Endothelial cell of umbilical vein (primary cell): ENCODE measurements around the gene ATXN7L1. TPM values are rescaled to one million over a fixed set of nuclear protein-coding genes. Genes with fewer than 3 reads are reported as not detected.

Experiments used
- BruUV-seq: library from RNA; stranded (reverse); fragments of 400-500 nt; replicated peaks from 2 replicates; lab custom pipeline; 2021; lab: Mats Ljungman, UMichigan
- CTCF ChIA-PET: fragments of 300-600, 350-600 bp; sonication (Branson Sonifier 250); formaldehyde crosslinking; loops from one replicate; lab custom pipeline; 2021; ENCODE audit warnings: antibody characterized with exemption, inconsistent platforms; lab: Charles Lee
- POLR2A ChIA-PET: fragments of 300-600, 350-600 bp; sonication (Branson Sonifier 250); formaldehyde crosslinking; loops from one replicate; lab custom pipeline; 2021; ENCODE audit warnings: antibody characterized with exemption, inconsistent platforms; lab: Charles Lee
- DNase-seq: peaks from one replicate; pipeline ENCODE4 v3.0.0-alpha.2; 2011; ENCODE audit warnings: low read depth, low spot score
- FAIRE-seq: peaks from 2 replicates; lab custom pipeline; 2011; peaks lifted over from hg19 to GRCh38; lab: Jason Lieb, UNC
- H2AFZ ChIP-seq: 2 replicates; pipeline ENCODE4 v1.6.0; 2012; ENCODE audit warnings: low read depth, low read length, control low read depth, inconsistent platforms
- H3K27ac ChIP-seq: 2 replicates; pipeline ENCODE4 v1.5.1; 2011; ENCODE audit warnings: low read depth, mild to moderate bottlenecking, control low read depth, low read length, moderate library complexity; ENCODE audit not compliant: insufficient read depth
- H3K27me3 ChIP-seq, 2 experiments: 2 replicates each; pipeline versions ENCODE4 v1.6.0 to v1.6.1; 2011; ENCODE audit warnings: low read length in 2 of 2, mixed read lengths in 1 of 2; ENCODE audit not compliant: control insufficient read depth in 2 of 2, insufficient read depth in 2 of 2
- H3K36me3 ChIP-seq, 2 experiments: 2 replicates in 1 of 2; 3 replicates in 1 of 2; pipeline ENCODE4 v1.5.1; 2011; ENCODE audit warnings: low read length in 2 of 2, mild to moderate bottlenecking in 1 of 2, moderate library complexity in 1 of 2; ENCODE audit not compliant: control insufficient read depth in 2 of 2, insufficient read depth in 2 of 2; ENCODE audit errors: extremely low read depth in 1 of 2
- H3K4me1 ChIP-seq: 3 replicates; pipeline ENCODE4 v1.5.1; 2011; ENCODE audit warnings: mild to moderate bottlenecking, low read length; ENCODE audit not compliant: control insufficient read depth, insufficient read depth; ENCODE audit errors: extremely low read depth
- H3K4me2 ChIP-seq: 2 replicates; pipeline ENCODE4 v1.6.1; 2011; ENCODE audit warnings: low read length, control low read depth, mixed read lengths; ENCODE audit not compliant: insufficient read depth
- H3K4me3 ChIP-seq, 3 experiments: fragments of 200-600 bp in 1 of 3; sonication (generic), shearing (Covaris generic) in 1 of 3; replicated peaks in 1 of 3; 2 replicates each; pipeline ENCODE4 v1.5.1; 2011 to 2016; ENCODE audit warnings: control low read depth in 3 of 3, low read length in 3 of 3, mild to moderate bottlenecking in 2 of 3, inconsistent platforms in 1 of 3, low read depth in 1 of 3, moderate library complexity in 1 of 3; ENCODE audit not compliant: insufficient read depth in 1 of 3
- H3K79me2 ChIP-seq: 2 replicates; pipeline ENCODE4 v1.6.0; 2012; ENCODE audit warnings: low read length, inconsistent platforms; ENCODE audit not compliant: control insufficient read depth, insufficient read depth
- H3K9ac ChIP-seq: replicated peaks from 2 replicates; pipeline ENCODE3; 2011; ENCODE audit warnings: low read length, control low read depth; ENCODE audit not compliant: insufficient read depth; ENCODE audit errors: extremely low read depth
- H3K9me1 ChIP-seq: replicated peaks from 3 replicates; pipeline ENCODE4 v1.6.0; 2011; ENCODE audit warnings: mild to moderate bottlenecking, low read length; ENCODE audit not compliant: control insufficient read depth, insufficient read depth; ENCODE audit errors: extremely low read depth
- H3K9me3 ChIP-seq: replicated peaks from 2 replicates; pipeline ENCODE4 v1.5.1; 2012; ENCODE audit warnings: low read length, inconsistent platforms; ENCODE audit not compliant: control insufficient read depth, insufficient read depth
- H4K20me1 ChIP-seq: replicated peaks from 2 replicates; pipeline ENCODE3; 2011; ENCODE audit warnings: mild to moderate bottlenecking, low read length; ENCODE audit not compliant: control insufficient read depth, insufficient read depth; ENCODE audit errors: extremely low read depth
- FOS ChIP-seq: IDR thresholded peaks from 2 replicates; pipeline ENCODE4 v1.6.1; 2011; ENCODE audit warnings: mild to moderate bottlenecking, low read length, moderate library complexity, borderline replicate concordance; ENCODE audit not compliant: insufficient read depth
- JUN ChIP-seq: IDR thresholded peaks from 2 replicates; pipeline ENCODE4 v1.6.1; 2011; ENCODE audit warnings: borderline replicate concordance, low read depth; ENCODE audit not compliant: insufficient read length, insufficient read depth
- MAX ChIP-seq: IDR thresholded peaks from 2 replicates; pipeline ENCODE4 v1.6.1; 2011; ENCODE audit not compliant: insufficient read depth, insufficient read length
- POLR2A ChIP-seq: IDR thresholded peaks from 2 replicates; pipeline ENCODE4 v1.6.1; 2012; ENCODE audit warnings: low read depth, mild to moderate bottlenecking, control low read depth, low read length
- dilution Hi-C: fragments of 300-500 bp; cut with MboI; formaldehyde crosslinking; loops from one replicate; pipeline ENCODE4 v1.15.0; 2019; ENCODE audit warnings: low sequenced_read_pairs; ENCODE audit not compliant: extremely low pct_ligation_motif_present
- intact Hi-C: fragments of 100-400 bp; cut with micrococcal nuclease; formaldehyde crosslinking; loops from one replicate; pipeline ENCODE4 v1.10.0; 2022
- polyA plus RNA-seq, 4 experiments: library from polyadenylated mRNA; depleted of rRNA in 3 of 4; stranded (reverse) in 3 of 4; unstranded in 1 of 4; fragments of >200 nt; gene quantifications; 2 replicates each; pipeline versions ENCODE4 v1.2.1 to v1.2.3, GENCODE V29; 2011 to 2012; ENCODE audit warnings: missing spikeins in 1 of 4
- total RNA-seq: library from RNA; stranded (reverse); gene quantifications from 2 replicates; pipeline ENCODE4 v1.2.3, GENCODE V29; 2021

ATXN7L1 gene
- total and polyA plus RNA-seq, 2 donors (not counting 3 experiments of a cell fraction or from before 2014, with no cell fraction given), result 4.6 to 15.6 TPM

- no peak overlapping the region for H3K4me2 ChIP-seq
- no peaks in the 10 kb centered on the region for H3K9me1 ChIP-seq
- dilution Hi-C loops, result no loop called here
- no peak overlapping the region for H3K27ac ChIP-seq
- H3K36me3 ChIP-seq, result no peaks in the 10 kb centered on the region
- H3K9me3 ChIP-seq, result no peaks in the 10 kb centered on the region
- FAIRE-seq (no peak), DNase-seq (peak; percentile 47)
- no peaks in the 10 kb centered on the region for H3K79me2 ChIP-seq
- H3K4me1 ChIP-seq, result peaks cover 9% of the 10 kb centered on the region
- no peak overlapping the region for H2AFZ ChIP-seq
- H3K27me3 ChIP-seq, result no peaks in the 10 kb centered on the region
- no peaks in the 10 kb centered on the region for H4K20me1 ChIP-seq
- no peak overlapping the region for H3K9ac ChIP-seq
- TF ChIP-seq MAX (no peak), FOS (peak; percentile 58), JUN (peak; percentile 33)
- CTCF ChIA-PET, result interaction anchor here (0.9 to 2.3 kb wide), 4 partner anchors 9 to 101 kb away, joined by 3 to 13 read pairs (median 6); no protein-coding TSS in a partner anchor
- POLR2A ChIA-PET, result no interaction called here
- BruUV-seq, result no TSS peak
- intact Hi-C loops, result no loop called here
- H3K4me3 ChIP-seq, result no peak overlapping the region
Measured at GRCh38 chr7:105776068-105776790, 100.2 kb downstream of the ATXN7L1 start.

- Histone ChIP-seq H2AFZ (no peak overlapping the region), H3K4me1 (peaks cover 10% of the 10 kb centered on the region), H3K9me3 (no peaks in the 10 kb centered on the region), H3K9me1 (no peaks in the 10 kb centered on the region), H3K4me3 (no peak overlapping the region), H3K4me2 (no peak overlapping the region), H3K27me3 (no peaks in the 10 kb centered on the region), H3K27ac (no peak overlapping the region), H3K9ac (no peak overlapping the region), H3K79me2 (no peaks in the 10 kb centered on the region), H4K20me1 (no peaks in the 10 kb centered on the region), H3K36me3 (no peaks in the 10 kb centered on the region)
- no peak for TF ChIP-seq POLR2A
- TF ChIP-seq FOS, result no peak
- FAIRE-seq, result no peak
- no TSS peak for BruUV-seq
- dilution Hi-C loops, result no loop called here
- ChIA-PET POLR2A (no interaction called here), CTCF (interaction anchor here (1.0 to 2.3 kb wide), 2 partner anchors 9 to 10 kb away, joined by 6 to 13 read pairs; no protein-coding TSS in a partner anchor)
- DNase-seq, result no peak
- intact Hi-C loops, result no loop called here
Measured at GRCh38 chr7:105775580-105775979, 100.8 kb downstream of the ATXN7L1 start.
